Endothelial cell of umbilical vein (primary cell): Measurements from ENCODE around the gene NPPB.

ENCODE experiments used
- EZH2 ChIP-seq: IDR thresholded peaks from 2 replicates; pipeline ENCODE4 v1.6.1; 2012; ENCODE audit warnings: borderline replicate concordance, low read depth, mild to moderate bottlenecking, moderate library complexity, low read length, inconsistent platforms; ENCODE audit not compliant: severe bottlenecking
- FOS ChIP-seq: IDR thresholded peaks from 2 replicates; pipeline ENCODE4 v1.6.1; 2011; ENCODE audit warnings: mild to moderate bottlenecking, low read length, moderate library complexity, borderline replicate concordance; ENCODE audit not compliant: insufficient read depth
- GATA2 ChIP-seq: IDR thresholded peaks from 2 replicates; pipeline ENCODE4 v1.7.0; 2011; ENCODE audit warnings: low read depth, mild to moderate bottlenecking, moderate library complexity, mixed read lengths, low read length; ENCODE audit not compliant: insufficient read length, insufficient read depth
- JUN ChIP-seq: IDR thresholded peaks from 2 replicates; pipeline ENCODE4 v1.6.1; 2011; ENCODE audit warnings: borderline replicate concordance, low read depth; ENCODE audit not compliant: insufficient read length, insufficient read depth
- MYC ChIP-seq: IDR thresholded peaks from one replicate; pipeline ENCODE4 v1.6.1; 2011; ENCODE audit warnings: mild to moderate bottlenecking, low read depth, low read length
- POLR2A ChIP-seq: IDR thresholded peaks from 2 replicates; pipeline ENCODE4 v1.6.1; 2012; ENCODE audit warnings: low read depth, mild to moderate bottlenecking, control low read depth, low read length
- POLR2AphosphoS5 ChIP-seq: IDR thresholded peaks from 2 replicates; pipeline ENCODE4 v1.6.1; 2012; ENCODE audit warnings: low read depth, mild to moderate bottlenecking, control low read depth, low read length, moderate library complexity; ENCODE audit not compliant: insufficient read depth
- TF ChIP-seq, protein P1 (sequence below), 2 donors: IDR thresholded peaks; 1 replicate in 1 of 2; 2 replicates in 1 of 2; pipeline ENCODE4 v1.5.1; 2011; ENCODE audit warnings: low read length in 2 of 2, mild to moderate bottlenecking in 2 of 2, moderate library complexity in 2 of 2, control low read depth in 1 of 2, inconsistent platforms in 1 of 2, low read depth in 1 of 2; ENCODE audit not compliant: insufficient read depth in 1 of 2; ENCODE audit errors: extremely low read depth in 1 of 2
- TF ChIP-seq, protein P2 (sequence below): IDR thresholded peaks from 2 replicates; pipeline ENCODE4 v1.6.1; 2011; ENCODE audit not compliant: insufficient read depth, insufficient read length

DNA sequence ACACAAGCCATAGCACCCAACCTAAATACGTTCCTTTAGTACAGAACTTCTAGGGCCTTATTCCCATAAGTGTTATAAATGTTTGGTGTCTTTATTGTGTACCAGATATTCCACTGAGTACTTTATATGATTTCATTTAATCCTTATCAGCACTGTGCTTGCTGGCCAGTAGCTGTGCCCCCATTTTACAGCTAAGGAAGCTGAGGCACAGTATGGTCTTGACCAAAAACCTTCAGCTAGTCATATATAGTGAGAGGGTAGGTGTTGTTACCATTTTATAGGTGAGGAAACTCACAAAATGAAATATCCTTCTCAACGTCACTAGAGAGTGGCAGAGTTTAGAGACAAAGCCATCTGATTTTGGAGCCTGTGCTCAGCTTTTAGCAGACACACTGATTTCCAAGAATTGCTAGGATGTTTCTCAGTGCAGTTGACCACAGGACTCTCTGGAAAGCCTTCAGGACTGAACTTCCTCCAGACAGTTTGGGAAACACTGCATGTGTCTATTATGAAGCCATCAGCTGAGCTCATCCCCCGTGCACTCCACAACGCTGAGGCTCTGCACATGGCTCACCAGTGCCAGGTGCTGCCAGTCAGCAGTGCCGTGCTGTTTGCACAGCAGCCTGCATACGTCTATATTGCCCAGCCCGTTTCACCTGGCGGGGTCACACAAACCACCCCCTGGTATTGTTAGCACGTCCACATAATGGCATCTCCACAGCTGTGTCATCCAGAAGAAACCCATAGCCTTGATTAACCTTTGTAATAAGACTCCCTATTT is 26.6 kb downstream of the NPPB start:
- TF ChIP-seq, protein P1, sequence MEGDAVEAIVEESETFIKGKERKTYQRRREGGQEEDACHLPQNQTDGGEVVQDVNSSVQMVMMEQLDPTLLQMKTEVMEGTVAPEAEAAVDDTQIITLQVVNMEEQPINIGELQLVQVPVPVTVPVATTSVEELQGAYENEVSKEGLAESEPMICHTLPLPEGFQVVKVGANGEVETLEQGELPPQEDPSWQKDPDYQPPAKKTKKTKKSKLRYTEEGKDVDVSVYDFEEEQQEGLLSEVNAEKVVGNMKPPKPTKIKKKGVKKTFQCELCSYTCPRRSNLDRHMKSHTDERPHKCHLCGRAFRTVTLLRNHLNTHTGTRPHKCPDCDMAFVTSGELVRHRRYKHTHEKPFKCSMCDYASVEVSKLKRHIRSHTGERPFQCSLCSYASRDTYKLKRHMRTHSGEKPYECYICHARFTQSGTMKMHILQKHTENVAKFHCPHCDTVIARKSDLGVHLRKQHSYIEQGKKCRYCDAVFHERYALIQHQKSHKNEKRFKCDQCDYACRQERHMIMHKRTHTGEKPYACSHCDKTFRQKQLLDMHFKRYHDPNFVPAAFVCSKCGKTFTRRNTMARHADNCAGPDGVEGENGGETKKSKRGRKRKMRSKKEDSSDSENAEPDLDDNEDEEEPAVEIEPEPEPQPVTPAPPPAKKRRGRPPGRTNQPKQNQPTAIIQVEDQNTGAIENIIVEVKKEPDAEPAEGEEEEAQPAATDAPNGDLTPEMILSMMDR (IDR thresholded peaks at IDR 0.05; ENCODE audit: extremely low read depth in 1 of 2, insufficient read depth in 1 of 2, low read depth in 1 of 2, low read length in 2 of 2) = no peak
- no peak for TF ChIP-seq POLR2A
- TF ChIP-seq EZH2 = no peak
- TF ChIP-seq MYC = no peak
- no peak for TF ChIP-seq POLR2AphosphoS5
- TF ChIP-seq, protein P2, sequence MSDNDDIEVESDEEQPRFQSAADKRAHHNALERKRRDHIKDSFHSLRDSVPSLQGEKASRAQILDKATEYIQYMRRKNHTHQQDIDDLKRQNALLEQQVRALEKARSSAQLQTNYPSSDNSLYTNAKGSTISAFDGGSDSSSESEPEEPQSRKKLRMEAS = no peak
- TF ChIP-seq FOS = no peak
- TF ChIP-seq JUN = no peak
- TF ChIP-seq GATA2 = no peak
